Astrocyte of the cerebellum (primary cell): ENCODE data around the gene RPUSD1.

Experiments
- DNase-seq: peaks from one replicate; pipeline ENCODE4 v3.0.0-alpha.2; 2011; ENCODE audit warnings: low read depth
- H3K4me3 ChIP-seq: 2 replicates; pipeline ENCODE4 v1.5.1; 2011; ENCODE audit warnings: mild to moderate bottlenecking, low read depth, low read length, moderate library complexity
- in situ Hi-C: cut with HindIII; loops from 2 replicates; pipeline ENCODE4 v1.10.0; 2017; ENCODE audit warnings: low sequenced_read_pairs
- TF ChIP-seq, protein P1 (sequence below): IDR thresholded peaks from 2 replicates; pipeline ENCODE4 v1.5.1; 2012; ENCODE audit warnings: low read length, low read depth, moderate library complexity, mild to moderate bottlenecking; ENCODE audit errors: missing control alignments

Gene RPUSD1

DNA sequence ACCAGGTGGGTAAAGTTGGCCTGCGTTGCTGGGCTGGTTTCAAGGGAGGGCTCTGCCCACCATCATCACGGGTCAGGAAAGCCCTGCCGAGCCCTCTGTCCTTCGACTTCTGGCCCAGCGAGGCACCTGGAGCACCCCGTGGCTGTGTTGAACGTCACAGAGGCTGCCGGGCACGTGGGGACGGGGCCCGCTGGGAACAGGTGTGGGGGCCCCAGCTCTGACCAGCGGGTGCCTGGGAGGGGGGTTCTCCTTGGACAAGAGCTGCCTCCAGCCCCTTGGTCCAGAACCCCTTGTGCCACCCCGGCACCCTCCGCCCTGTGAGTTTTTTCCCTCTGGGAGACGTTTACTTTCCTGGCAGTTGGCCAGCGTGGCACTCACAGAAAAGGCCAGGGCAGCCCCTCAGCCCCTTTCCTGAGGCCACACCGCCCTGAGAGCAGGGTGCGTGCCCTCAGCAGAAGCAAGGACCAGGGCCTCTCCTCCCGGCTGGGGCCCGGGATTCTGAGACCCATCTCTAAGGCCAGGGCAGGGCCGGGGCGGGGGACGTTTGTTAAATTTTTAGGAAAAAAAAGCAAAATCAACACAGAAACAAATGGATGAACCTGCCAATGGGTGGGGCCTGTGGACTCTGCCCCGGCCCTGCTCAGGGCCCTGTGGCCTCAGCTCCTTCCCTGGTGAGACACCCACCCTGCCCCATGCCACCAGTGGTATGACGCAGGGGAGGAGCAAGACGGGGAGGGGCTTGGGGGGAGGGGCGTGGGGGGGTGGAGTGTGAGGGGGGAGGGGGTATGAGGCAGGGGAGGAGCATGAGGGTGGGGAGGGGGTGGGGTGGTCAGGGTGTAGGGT is 43.6 kb upstream of the RPUSD1 start:
- no peak overlapping the region for H3K4me3 ChIP-seq
- TF ChIP-seq, protein P1, sequence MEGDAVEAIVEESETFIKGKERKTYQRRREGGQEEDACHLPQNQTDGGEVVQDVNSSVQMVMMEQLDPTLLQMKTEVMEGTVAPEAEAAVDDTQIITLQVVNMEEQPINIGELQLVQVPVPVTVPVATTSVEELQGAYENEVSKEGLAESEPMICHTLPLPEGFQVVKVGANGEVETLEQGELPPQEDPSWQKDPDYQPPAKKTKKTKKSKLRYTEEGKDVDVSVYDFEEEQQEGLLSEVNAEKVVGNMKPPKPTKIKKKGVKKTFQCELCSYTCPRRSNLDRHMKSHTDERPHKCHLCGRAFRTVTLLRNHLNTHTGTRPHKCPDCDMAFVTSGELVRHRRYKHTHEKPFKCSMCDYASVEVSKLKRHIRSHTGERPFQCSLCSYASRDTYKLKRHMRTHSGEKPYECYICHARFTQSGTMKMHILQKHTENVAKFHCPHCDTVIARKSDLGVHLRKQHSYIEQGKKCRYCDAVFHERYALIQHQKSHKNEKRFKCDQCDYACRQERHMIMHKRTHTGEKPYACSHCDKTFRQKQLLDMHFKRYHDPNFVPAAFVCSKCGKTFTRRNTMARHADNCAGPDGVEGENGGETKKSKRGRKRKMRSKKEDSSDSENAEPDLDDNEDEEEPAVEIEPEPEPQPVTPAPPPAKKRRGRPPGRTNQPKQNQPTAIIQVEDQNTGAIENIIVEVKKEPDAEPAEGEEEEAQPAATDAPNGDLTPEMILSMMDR, result no peak
- in situ Hi-C loops, result loop anchor here (5.0 to 10.0 kb wide), 3 partner anchors 63 to 156 kb away; no protein-coding TSS in a partner anchor
- DNase-seq, result no peak

DNA sequence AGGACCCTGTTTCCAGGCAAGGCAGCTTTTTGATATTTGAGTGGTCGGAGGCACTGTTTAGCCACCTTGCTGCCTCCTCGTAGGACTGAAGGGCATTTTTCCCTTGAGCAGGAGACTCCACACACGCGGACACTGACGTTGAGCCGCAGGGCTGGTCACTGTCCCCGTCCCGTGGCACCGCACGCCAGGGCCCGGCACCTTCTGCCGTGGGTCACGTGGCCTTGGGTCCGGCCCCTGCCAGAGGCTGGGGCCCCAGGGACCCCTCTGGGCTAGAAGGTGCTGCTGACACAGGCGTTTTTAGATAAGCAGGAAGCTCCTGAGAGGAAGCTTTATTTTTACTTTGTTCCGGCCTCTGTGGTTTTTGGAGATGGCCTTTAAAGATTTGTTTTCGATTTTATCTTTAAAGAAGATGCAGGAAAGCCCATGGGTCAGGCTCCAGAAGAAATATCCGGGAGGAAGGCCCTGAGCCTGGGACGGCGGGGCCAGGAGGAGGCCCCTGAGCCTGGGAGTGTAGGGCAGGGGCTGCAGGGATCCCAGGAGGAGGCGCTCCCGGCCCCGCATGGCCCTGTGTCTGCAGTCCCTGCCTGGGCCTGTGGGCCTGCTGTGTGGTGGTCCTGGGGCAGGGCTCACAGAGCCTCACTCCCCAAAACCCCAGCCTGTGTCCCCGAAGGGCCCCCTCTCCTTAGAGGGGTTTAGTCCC is 42.8 kb upstream of the RPUSD1 start:
- in situ Hi-C loops, result loop anchor here (5.0 to 10.0 kb wide), 3 partner anchors 64 to 156 kb away; no protein-coding TSS in a partner anchor
- TF ChIP-seq, protein P1, result no peak

GRCh38 chr16:830107-830870 is 42.1 kb upstream of the RPUSD1 start:
- in situ Hi-C loops, result loop anchor here (5.0 to 10.0 kb wide), 3 partner anchors 65 to 157 kb away; no protein-coding TSS in a partner anchor
- no peak for DNase-seq
- H3K4me3 ChIP-seq, result no peak overlapping the region
- TF ChIP-seq, protein P1, result no peak

More for the DNA sequence above, 42.8 kb upstream of the RPUSD1 start:
- DNase-seq, result no peak
- no peak overlapping the region for H3K4me3 ChIP-seq

DNA sequence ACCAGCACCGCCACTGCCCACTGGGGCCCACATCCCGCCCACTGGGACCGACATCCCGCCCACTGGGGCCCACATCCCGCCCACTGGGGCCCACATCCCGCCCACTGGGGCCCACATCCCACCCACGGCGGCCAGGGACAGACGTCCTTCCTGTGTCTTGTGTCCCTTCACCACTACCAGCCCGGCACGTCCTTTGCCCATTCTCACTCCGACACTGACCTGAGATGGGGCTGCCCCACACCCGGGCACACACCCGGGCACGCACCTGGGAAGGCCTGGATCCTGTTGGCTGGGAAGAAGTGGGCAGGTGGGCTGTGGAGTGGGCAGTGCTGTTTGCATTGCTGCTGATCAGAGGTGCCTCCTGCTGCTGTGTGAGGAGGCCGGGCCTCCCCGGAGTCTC is 40.7 kb upstream of the RPUSD1 start:
- in situ Hi-C loops, result no loop called here

DNA sequence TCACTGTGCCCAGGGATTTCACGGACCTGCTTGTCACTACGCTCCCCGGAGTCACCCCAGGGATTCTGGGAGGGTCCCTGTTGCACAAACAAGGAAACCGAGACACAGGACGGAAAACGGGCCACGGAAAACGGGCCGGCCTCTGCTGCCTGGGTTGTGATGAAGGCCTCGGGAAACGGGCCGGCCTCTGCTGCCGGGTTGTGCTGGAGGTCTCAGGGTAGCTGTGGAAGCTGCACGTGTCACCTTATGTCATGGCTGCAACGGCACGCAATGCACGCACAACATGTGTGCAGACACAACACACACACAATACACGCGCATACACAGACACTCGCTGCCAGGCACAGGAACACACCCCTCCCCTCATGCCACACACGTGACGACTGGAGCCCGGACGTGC is 39.3 kb upstream of the RPUSD1 start:
- in situ Hi-C loops, result no loop called here
- TF ChIP-seq, protein P1, result no peak
- no peak overlapping the region for H3K4me3 ChIP-seq

More for the DNA sequence above, 40.7 kb upstream of the RPUSD1 start:
- no peak overlapping the region for H3K4me3 ChIP-seq
- no peak for DNase-seq
- TF ChIP-seq, protein P1, result no peak

More for the DNA sequence above, 39.3 kb upstream of the RPUSD1 start:
- no peak for DNase-seq
